Measurements from ENCODE around the gene EPAS1. TPM values are rescaled to one million over a fixed set of nuclear protein-coding genes. Genes with fewer than 3 reads are reported as not detected.

EPAS1 gene
- total and polyA plus RNA-seq, 12 donors = 112 to 415 (median 201) TPM

DNA sequence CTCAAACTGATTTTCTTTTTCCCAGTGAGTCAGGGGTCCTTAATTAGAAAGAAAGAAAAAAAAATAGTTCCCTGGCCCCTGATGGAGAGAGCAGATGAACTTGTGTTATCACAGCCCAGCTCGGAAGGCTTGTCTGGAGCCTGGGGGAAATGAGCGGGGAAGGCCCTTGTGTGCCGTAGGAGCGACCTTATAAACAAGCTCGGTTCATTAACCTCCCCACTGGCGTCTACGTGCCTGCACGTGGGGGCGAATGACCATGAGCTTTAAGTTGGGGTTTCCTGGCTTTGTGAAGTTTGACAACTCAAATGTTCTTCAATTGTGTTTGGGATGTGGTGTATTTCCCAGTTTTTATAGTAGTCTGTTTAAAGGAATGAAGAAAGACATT, 69.5 kb downstream of the EPAS1 start:
- no peak overlapping the region for H3K4me3 ChIP-seq
- H3K27ac ChIP-seq = peak overlapping the region in 6 of 10 donors; percentile 8 to 71 (median 32)
- H3K9me3 ChIP-seq = no peaks in the 10 kb centered on the region
- H3K36me3 ChIP-seq = peaks cover 0 to 98% (median 59%) of the 10 kb centered on the region in 9 donors
- 55 to 73% methylated on average over 9 of the region's 9 CpGs for WGBS, 2 donors
- TF ChIP-seq, protein P1, sequence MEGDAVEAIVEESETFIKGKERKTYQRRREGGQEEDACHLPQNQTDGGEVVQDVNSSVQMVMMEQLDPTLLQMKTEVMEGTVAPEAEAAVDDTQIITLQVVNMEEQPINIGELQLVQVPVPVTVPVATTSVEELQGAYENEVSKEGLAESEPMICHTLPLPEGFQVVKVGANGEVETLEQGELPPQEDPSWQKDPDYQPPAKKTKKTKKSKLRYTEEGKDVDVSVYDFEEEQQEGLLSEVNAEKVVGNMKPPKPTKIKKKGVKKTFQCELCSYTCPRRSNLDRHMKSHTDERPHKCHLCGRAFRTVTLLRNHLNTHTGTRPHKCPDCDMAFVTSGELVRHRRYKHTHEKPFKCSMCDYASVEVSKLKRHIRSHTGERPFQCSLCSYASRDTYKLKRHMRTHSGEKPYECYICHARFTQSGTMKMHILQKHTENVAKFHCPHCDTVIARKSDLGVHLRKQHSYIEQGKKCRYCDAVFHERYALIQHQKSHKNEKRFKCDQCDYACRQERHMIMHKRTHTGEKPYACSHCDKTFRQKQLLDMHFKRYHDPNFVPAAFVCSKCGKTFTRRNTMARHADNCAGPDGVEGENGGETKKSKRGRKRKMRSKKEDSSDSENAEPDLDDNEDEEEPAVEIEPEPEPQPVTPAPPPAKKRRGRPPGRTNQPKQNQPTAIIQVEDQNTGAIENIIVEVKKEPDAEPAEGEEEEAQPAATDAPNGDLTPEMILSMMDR (IDR thresholded peaks at IDR 0.05) = peak in 1 of 9 donors; percentile 19
- no peak for DNase-seq
- no peaks in the 10 kb centered on the region for H3K27me3 ChIP-seq
- ATAC-seq = peak in 3 of 8 donors; percentile 11 to 41 (median 22)
- peaks cover 0 to 76% (median 31%) of the 10 kb centered on the region in 9 donors for H3K4me1 ChIP-seq
- intact Hi-C loops (cut with DNase I) = loop anchor here in 9 of 10 donors (5.0 to 10.0 kb wide), 8 partner anchors 132 to 369 kb away; no protein-coding TSS in a partner anchor

DNA sequence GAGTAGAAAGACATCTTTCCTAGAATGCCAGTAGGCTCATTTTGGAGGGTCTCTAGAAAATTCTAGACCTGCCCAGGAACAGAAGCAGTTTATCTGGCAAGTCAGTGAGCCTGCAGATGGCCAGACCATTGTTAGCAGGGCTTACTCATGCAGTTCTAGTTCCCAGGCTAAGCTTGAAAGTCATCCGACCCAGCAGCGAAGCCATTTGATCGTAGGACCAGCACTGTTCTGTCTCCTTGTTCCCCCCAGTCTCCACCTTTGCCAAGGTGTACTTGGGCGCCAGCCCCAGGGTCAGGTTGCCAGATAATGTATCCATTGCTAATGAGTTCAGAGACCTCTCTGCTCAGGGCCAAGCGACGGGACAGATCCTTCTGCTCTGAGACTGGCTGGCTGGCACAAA, 70.1 kb downstream of the EPAS1 start:
- peak in 1 of 8 donors; percentile 10 for ATAC-seq

DNA sequence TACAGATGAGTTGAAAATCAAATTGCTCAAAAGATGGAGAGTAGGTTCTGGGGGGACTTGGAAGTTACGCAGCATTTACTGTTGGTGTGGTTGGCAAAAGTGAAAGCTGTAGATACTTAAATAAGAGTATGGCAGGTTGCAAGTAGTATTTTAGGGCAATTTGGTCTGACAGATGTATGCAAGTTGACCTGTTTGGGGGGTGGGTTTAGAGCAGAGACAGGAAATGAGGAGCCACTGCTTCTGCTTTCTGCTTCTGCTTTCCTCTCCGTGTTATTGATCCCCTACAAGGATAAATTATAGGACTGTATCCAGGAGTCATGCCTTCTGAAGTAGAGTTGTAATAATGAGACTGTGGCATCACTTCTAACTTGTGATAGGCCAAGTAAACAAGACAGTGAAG, 71.2 kb downstream of the EPAS1 start:
- peaks cover 0 to 100% (median 66%) of the 10 kb centered on the region in 9 donors for H3K36me3 ChIP-seq
- H3K27ac ChIP-seq = peak overlapping the region in 1 of 10 donors; percentile 33
- intact Hi-C loops (cut with DNase I) = loop anchor here in 9 of 10 donors (5.0 to 10.0 kb wide), 8 partner anchors 134 to 371 kb away; no protein-coding TSS in a partner anchor
- no peak overlapping the region for H3K4me3 ChIP-seq
- H3K4me1 ChIP-seq = peaks cover 0 to 61% (median 27%) of the 10 kb centered on the region in 9 donors
- DNase-seq (no peak), ATAC-seq (no peak)
- TF ChIP-seq, protein P1 (IDR thresholded peaks at IDR 0.05) = no peak
- 74 to 77% methylated on average over 2 of the region's 2 CpGs for WGBS, 2 donors
- H3K27me3 ChIP-seq = no peaks in the 10 kb centered on the region
- H3K9me3 ChIP-seq = no peaks in the 10 kb centered on the region

More for the DNA sequence above, 70.1 kb downstream of the EPAS1 start:
- TF ChIP-seq, protein P1 (IDR thresholded peaks at IDR 0.05) = no peak
- peaks cover 0 to 70% (median 31%) of the 10 kb centered on the region in 9 donors for H3K4me1 ChIP-seq
- H3K27ac ChIP-seq = peak overlapping the region in 5 of 10 donors; percentile 2 to 71 (median 14)
- DNase-seq = no peak
- H3K27me3 ChIP-seq = no peaks in the 10 kb centered on the region
- no peak overlapping the region for H3K4me3 ChIP-seq
- 86 to 94% methylated on average over 6 of the region's 6 CpGs for WGBS, 2 donors
- peaks cover 0 to 98% (median 59%) of the 10 kb centered on the region in 9 donors for H3K36me3 ChIP-seq
- no peaks in the 10 kb centered on the region for H3K9me3 ChIP-seq
- intact Hi-C loops (cut with DNase I) = loop anchor here in 9 of 10 donors (5.0 to 10.0 kb wide), 8 partner anchors 132 to 370 kb away; no protein-coding TSS in a partner anchor

- Histone ChIP-seq H3K27me3 (no peaks in the 10 kb centered on the region), H3K36me3 (peaks cover 0 to 100% (median 76%) of the 10 kb centered on the region in 9 donors), H3K4me3 (no peak overlapping the region), H3K9me3 (no peaks in the 10 kb centered on the region), H3K4me1 (peaks cover 0 to 55% (median 18%) of the 10 kb centered on the region in 9 donors), H3K27ac (no peak overlapping the region)
- TF ChIP-seq, protein P1 (IDR thresholded peaks at IDR 0.05) = no peak
- WGBS, 2 donors = 89 to 95% methylated on average over 5 of the region's 5 CpGs
- DNase-seq = no peak
- no peak for ATAC-seq
- intact Hi-C loops (cut with DNase I) = loop anchor here (5.0 to 10.0 kb wide), 8 partner anchors 135 to 372 kb away; no protein-coding TSS in a partner anchor
Measured at GRCh38 chr2:46369783-46370182, 72.6 kb downstream of the EPAS1 start.

Data from heart right ventricle (tissue), 16 donors.